CD4-positive, CD25-positive, alpha-beta regulatory T cell (primary cell): Measurements from ENCODE around the gene RIT1. TPM values are rescaled to one million over a fixed set of nuclear protein-coding genes. Genes with fewer than 3 reads are reported as not detected.
A peak's percentile ranks its signal among the peaks of the same experiment; 100 is the strongest.
"Not testable (repeated sequence)": the region's sequence is repeated elsewhere in the genome, so short reads cannot be mapped to it uniquely, and the experiment has no call there.

Experiments used
- ATAC-seq, 2 donors: fragments of 150-1000 bp; cut with Tn5 transposase; one replicate each; pipeline ENCODE4 v1.10.0; 2021; ENCODE audit warnings: low read depth in 2 of 2, moderate number of reproducible peaks in 2 of 2, moderate library complexity in 1 of 2
- DNase-seq, 3 donors: peaks; one replicate each; pipeline versions ENCODE4 v3.0.0 to v3.0.0-alpha.2; 2012 to 2022; ENCODE audit warnings: mixed read lengths in 1 of 3
- H3K27ac ChIP-seq: one replicate; pipeline ENCODE4 v1.7.0; 2013; ENCODE audit warnings: mild to moderate bottlenecking, low read length; ENCODE audit not compliant: insufficient read depth, poor library complexity, severe bottlenecking
- H3K27me3 ChIP-seq: one replicate; pipeline ENCODE4 v1.7.0; 2013; ENCODE audit warnings: low read length; ENCODE audit not compliant: control insufficient read depth, insufficient read depth
- H3K36me3 ChIP-seq: one replicate; pipeline ENCODE4 v1.7.0; 2013; ENCODE audit warnings: mild to moderate bottlenecking, low read length, moderate library complexity; ENCODE audit not compliant: control insufficient read depth, insufficient read depth
- H3K4me1 ChIP-seq: 2 replicates; pipeline ENCODE4 v1.7.0; 2013; ENCODE audit warnings: mild to moderate bottlenecking, low read length; ENCODE audit not compliant: insufficient read depth, control insufficient read depth, poor library complexity, severe bottlenecking
- H3K4me3 ChIP-seq: one replicate; pipeline ENCODE4 v1.7.0; 2013; ENCODE audit warnings: low read depth, mild to moderate bottlenecking, low read length, moderate library complexity
- H3K9me3 ChIP-seq, 2 experiments: 1 replicate in 1 of 2; 2 replicates in 1 of 2; pipeline ENCODE4 v1.7.0; 2013; ENCODE audit warnings: low read length in 2 of 2, mild to moderate bottlenecking in 1 of 2, moderate library complexity in 1 of 2; ENCODE audit not compliant: control insufficient read depth in 2 of 2
- H3K27ac Mint-ChIP-seq, 3 donors: one replicate each; pipeline ENCODE4 v1.8.0; 2020 to 2022; ENCODE audit warnings: mild to moderate bottlenecking in 3 of 3, mixed read lengths in 3 of 3, moderate library complexity in 2 of 3
- H3K27me3 Mint-ChIP-seq: one replicate; pipeline ENCODE4 v1.8.0; 2022; ENCODE audit warnings: mild to moderate bottlenecking, mixed read lengths
- H3K36me3 Mint-ChIP-seq: one replicate; pipeline ENCODE4 v1.8.0; 2020; ENCODE audit warnings: mixed read lengths
- H3K4me1 Mint-ChIP-seq, 4 donors: one replicate each; pipeline ENCODE4 v1.8.0; 2020 to 2022; ENCODE audit warnings: mixed read lengths in 4 of 4, mild to moderate bottlenecking in 1 of 4
- H3K4me3 Mint-ChIP-seq, 4 donors: one replicate each; pipeline ENCODE4 v1.8.0; 2020 to 2022; ENCODE audit warnings: mild to moderate bottlenecking in 4 of 4, mixed read lengths in 4 of 4, moderate library complexity in 3 of 4
- H3K9me3 Mint-ChIP-seq, 7 donors: one replicate each; pipeline ENCODE4 v1.8.0; 2020 to 2022; ENCODE audit warnings: mixed read lengths in 7 of 7, mild to moderate bottlenecking in 3 of 7, moderate library complexity in 2 of 7
- polyA plus RNA-seq, 4 donors: library from polyadenylated mRNA; unstranded; fragments of 300-500 nt; fragmentation: Illumina TruSeq; gene quantifications; one replicate each; pipeline ENCODE4 v1.2.3, GENCODE V29; 2021
- total RNA-seq: library from RNA; stranded (reverse); gene quantifications from one replicate; pipeline ENCODE4 v1.2.3, GENCODE V29; 2022

The RIT1 gene
- total and polyA plus RNA-seq, 5 donors from 2014 or later, result 25.0 to 55.8 (median 29.9) TPM

DNA sequence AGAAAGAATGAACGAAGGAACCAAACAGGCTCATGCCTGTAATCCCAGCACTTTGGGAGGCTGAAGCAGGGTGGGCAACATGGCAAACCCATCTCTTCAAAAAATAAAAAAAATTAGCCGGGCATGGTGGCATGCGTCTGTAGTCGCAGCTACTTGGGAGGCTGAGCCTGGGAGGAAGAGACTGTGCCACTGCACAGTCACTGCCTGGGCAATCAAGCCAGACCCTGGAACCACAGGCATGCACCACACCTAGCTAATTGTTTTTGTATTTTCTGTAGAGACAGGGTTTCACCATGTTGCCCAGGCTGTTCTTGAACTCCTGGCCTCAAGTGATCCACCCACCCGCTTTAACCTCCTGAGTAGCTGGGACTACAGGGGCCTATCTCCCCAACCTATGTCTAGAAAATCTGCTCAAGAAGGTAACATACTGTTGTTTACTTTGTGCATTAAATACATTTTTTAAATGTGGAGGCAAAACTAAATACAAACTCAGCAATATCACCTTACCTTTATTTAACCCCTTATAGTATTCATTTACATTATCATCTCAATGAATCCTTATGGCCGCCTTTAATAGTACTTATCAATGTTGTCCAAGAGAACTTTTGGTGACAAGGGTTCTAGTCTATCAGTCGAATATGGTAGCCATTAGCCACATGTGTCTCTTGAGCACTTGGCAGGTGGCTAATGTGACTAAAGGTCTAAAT is 20.3 kb upstream of the RIT1 start:
- H3K27ac ChIP-seq, result peak overlapping the region; percentile 55
- H3K4me1 ChIP-seq, result peaks cover 48% of the 10 kb centered on the region
- H3K27me3 ChIP-seq, result no peaks in the 10 kb centered on the region
- H3K36me3 Mint-ChIP-seq, result peaks cover 29% of the 10 kb centered on the region
- peak overlapping the region in 2 of 3 donors; percentile 54 to 59 for H3K27ac Mint-ChIP-seq
- ATAC-seq (no peak), DNase-seq (no peak)
- H3K4me1 Mint-ChIP-seq, result peaks cover 7 to 42% (median 28%) of the 10 kb centered on the region in 4 donors
- H3K4me3 Mint-ChIP-seq, result peak overlapping the region; percentile 50 to 82 (median 78)
- H3K36me3 ChIP-seq, result peaks cover 62% of the 10 kb centered on the region
- no peaks in the 10 kb centered on the region for H3K9me3 ChIP-seq
- no peaks in the 10 kb centered on the region for H3K27me3 Mint-ChIP-seq
- peak overlapping the region; percentile 52 for H3K4me3 ChIP-seq
- H3K9me3 Mint-ChIP-seq, result no peaks in the 10 kb centered on the region

DNA sequence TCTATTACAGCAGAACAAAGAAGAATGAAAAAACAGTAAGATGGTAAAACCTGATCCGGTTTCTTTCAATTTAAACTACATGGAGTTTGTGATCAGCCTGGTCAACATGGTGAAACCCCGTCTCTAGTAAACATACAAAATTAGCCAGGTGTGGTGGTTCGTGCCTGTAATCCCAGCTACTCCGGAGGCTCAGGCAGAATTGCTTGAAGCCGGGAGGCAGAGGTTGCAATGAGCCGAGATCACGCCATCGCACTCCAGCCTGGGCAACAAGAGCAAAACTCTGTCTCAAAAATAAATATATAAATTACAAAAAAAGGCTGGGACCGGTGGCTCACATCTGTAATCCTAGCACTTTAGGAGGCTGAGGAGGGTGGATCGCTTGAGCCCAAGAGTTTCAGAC is 19.6 kb upstream of the RIT1 start:
- not testable (repeated sequence) for H3K27ac ChIP-seq
- H3K36me3 Mint-ChIP-seq, result peaks cover 33% of the 10 kb centered on the region

DNA sequence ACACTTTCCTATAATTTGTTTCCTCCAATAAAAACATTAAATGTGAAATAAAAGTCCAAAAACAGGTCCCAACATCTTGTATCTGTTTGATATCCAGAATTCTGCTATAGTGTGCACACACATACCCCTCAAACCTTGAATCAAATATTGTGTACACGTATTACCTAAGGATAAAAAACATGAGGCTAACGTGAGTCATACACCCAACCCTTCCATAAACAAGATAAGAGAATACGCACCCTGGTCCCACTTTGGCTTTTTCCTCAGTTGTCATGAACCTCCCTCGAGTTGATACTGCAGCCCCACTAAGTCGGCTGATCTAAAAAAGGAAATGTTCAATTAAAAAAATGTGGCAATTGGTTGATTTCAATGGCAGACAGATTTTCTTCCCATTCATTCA is 17.9 kb upstream of the RIT1 start:
- H3K4me1 Mint-ChIP-seq, result peaks cover 7 to 42% (median 28%) of the 10 kb centered on the region in 4 donors
- no peak overlapping the region for H3K27ac ChIP-seq
- peaks cover 43% of the 10 kb centered on the region for H3K4me1 ChIP-seq
- H3K27me3 ChIP-seq, result no peaks in the 10 kb centered on the region
- peak overlapping the region in 2 of 4 donors; percentile 5 to 42 for H3K4me3 Mint-ChIP-seq
- ATAC-seq (no peak), DNase-seq (no peak)
- H3K9me3 ChIP-seq, result no peaks in the 10 kb centered on the region
- no peak overlapping the region for H3K4me3 ChIP-seq
- H3K27ac Mint-ChIP-seq, result peak overlapping the region in 1 of 3 donors; percentile 69
- peaks cover 84% of the 10 kb centered on the region for H3K36me3 ChIP-seq
- H3K27me3 Mint-ChIP-seq, result no peaks in the 10 kb centered on the region
- H3K9me3 Mint-ChIP-seq, result no peaks in the 10 kb centered on the region
- H3K36me3 Mint-ChIP-seq, result peaks cover 38% of the 10 kb centered on the region

More for the DNA sequence above, 19.6 kb upstream of the RIT1 start:
- not testable (repeated sequence) for DNase-seq, H3K27me3 ChIP-seq, H3K27me3 Mint-ChIP-seq, H3K9me3 Mint-ChIP-seq, ATAC-seq, H3K9me3 ChIP-seq
- Mint-ChIP-seq H3K27ac (peak overlapping the region; percentile 20 to 54 (median 25)), H3K4me3 (peak overlapping the region; percentile 55 to 82 (median 76)), H3K4me1 (peaks cover 7 to 42% (median 28%) of the 10 kb centered on the region in 4 donors)
- peaks cover 48% of the 10 kb centered on the region for H3K4me1 ChIP-seq
- H3K36me3 ChIP-seq, result peaks cover 69% of the 10 kb centered on the region
- H3K4me3 ChIP-seq, result peak overlapping the region; percentile 41

- no peaks in the 10 kb centered on the region for H3K27me3 Mint-ChIP-seq
- Histone ChIP-seq H3K9me3 (no peaks in the 10 kb centered on the region), H3K27ac (no peak overlapping the region), H3K36me3 (peaks cover 93% of the 10 kb centered on the region), H3K4me3 (no peak overlapping the region), H3K4me1 (peaks cover 8% of the 10 kb centered on the region), H3K27me3 (no peaks in the 10 kb centered on the region)
- H3K27ac Mint-ChIP-seq, result peak overlapping the region in 2 of 3 donors; percentile 52 to 59
- no peaks in the 10 kb centered on the region for H3K9me3 Mint-ChIP-seq
- H3K4me3 Mint-ChIP-seq, result no peak overlapping the region
- ATAC-seq (no peak), DNase-seq (no peak)
- peaks cover 3 to 18% (median 16%) of the 10 kb centered on the region in 4 donors for H3K4me1 Mint-ChIP-seq
- H3K36me3 Mint-ChIP-seq, result peaks cover 49% of the 10 kb centered on the region
These were observed 14.4 kb upstream of the RIT1 start for GRCh38 chr1:155925506-155925905.

DNA sequence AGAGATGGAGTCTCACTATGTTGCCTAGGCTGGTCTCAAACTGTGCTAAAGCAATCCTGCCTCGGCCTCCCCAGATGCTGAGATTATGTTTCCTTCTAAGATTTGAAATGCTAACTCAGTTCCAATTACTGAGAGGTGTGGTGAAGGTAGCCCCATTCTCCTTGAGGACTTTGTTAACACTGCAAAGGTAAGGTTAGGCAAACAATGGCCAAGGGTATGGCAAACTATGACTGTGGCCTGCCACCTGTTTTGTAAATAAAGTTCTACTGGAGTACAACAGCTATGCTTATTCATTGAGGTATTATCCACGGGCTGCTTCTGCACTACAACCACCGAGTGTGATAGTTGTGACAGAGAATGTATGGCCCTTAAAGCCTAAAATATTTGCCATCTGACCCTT is 9.6 kb upstream of the RIT1 start:
- no peaks in the 10 kb centered on the region for H3K27me3 ChIP-seq
- Mint-ChIP-seq H3K27ac (no peak overlapping the region), H3K36me3 (peaks cover 56% of the 10 kb centered on the region), H3K27me3 (no peaks in the 10 kb centered on the region), H3K4me3 (no peak overlapping the region), H3K9me3 (no peaks in the 10 kb centered on the region), H3K4me1 (peaks cover 4 to 11% (median 5%) of the 10 kb centered on the region in 4 donors)
- H3K4me1 ChIP-seq, result no peaks in the 10 kb centered on the region
- DNase-seq, result no peak
- no peak for ATAC-seq
- peaks cover 88% of the 10 kb centered on the region for H3K36me3 ChIP-seq
- no peak overlapping the region for H3K4me3 ChIP-seq
- no peaks in the 10 kb centered on the region for H3K9me3 ChIP-seq
- H3K27ac ChIP-seq, result no peak overlapping the region

GRCh38 chr1:155919801-155920200 is 8.7 kb upstream of the RIT1 start:
- Mint-ChIP-seq H3K9me3 (no peaks in the 10 kb centered on the region), H3K27ac (no peak overlapping the region), H3K27me3 (no peaks in the 10 kb centered on the region), H3K4me3 (no peak overlapping the region), H3K36me3 (peaks cover 54% of the 10 kb centered on the region), H3K4me1 (peaks cover 4 to 11% (median 5%) of the 10 kb centered on the region in 4 donors)
- ATAC-seq (no peak), DNase-seq (no peak)
- no peaks in the 10 kb centered on the region for H3K9me3 ChIP-seq
- no peaks in the 10 kb centered on the region for H3K27me3 ChIP-seq
- H3K4me1 ChIP-seq, result no peaks in the 10 kb centered on the region
- no peak overlapping the region for H3K27ac ChIP-seq
- no peak overlapping the region for H3K4me3 ChIP-seq
- H3K36me3 ChIP-seq, result peaks cover 90% of the 10 kb centered on the region

GRCh38 chr1:155918660-155919059 is 7.5 kb upstream of the RIT1 start:
- no peak for ATAC-seq
- Histone ChIP-seq H3K9me3 (no peaks in the 10 kb centered on the region), H3K36me3 (peaks cover 90% of the 10 kb centered on the region), H3K27ac (no peak overlapping the region), H3K4me1 (no peaks in the 10 kb centered on the region), H3K4me3 (no peak overlapping the region), H3K27me3 (no peaks in the 10 kb centered on the region)
- peaks cover 60% of the 10 kb centered on the region for H3K36me3 Mint-ChIP-seq
- no peak overlapping the region for H3K4me3 Mint-ChIP-seq
- no peak for DNase-seq
- no peak overlapping the region for H3K27ac Mint-ChIP-seq
- H3K9me3 Mint-ChIP-seq, result no peaks in the 10 kb centered on the region
- H3K4me1 Mint-ChIP-seq, result peaks cover 4 to 11% (median 5%) of the 10 kb centered on the region in 4 donors
- H3K27me3 Mint-ChIP-seq, result no peaks in the 10 kb centered on the region
